K562 (cell line): ENCODE results near the gene GLMP. TPM values are rescaled to one million over a fixed set of nuclear protein-coding genes. Genes with fewer than 3 reads are reported as not detected.

Source experiments
- ATAC-seq: fragments of 200-7000 bp; cut with Tn5 transposase; 3 replicates; pipeline ENCODE4 v1.9.1; 2020; ENCODE audit warnings: moderate library complexity
- BruUV-seq: library from RNA; stranded (reverse); fragments of 400-500 nt; replicated peaks from 2 replicates; lab custom pipeline; 2021; lab: Mats Ljungman, UMichigan
- CTCF ChIA-PET: fragments of 300-600 bp; formaldehyde crosslinking; extraction: SDS; loops from one replicate; lab custom pipeline; 2021; ENCODE audit warnings: low intra/inter-chr PET ratio; lab: Yijun Ruan, JAX
- POLR2A ChIA-PET: fragments of 300-600, 350-650 bp; sonication (Branson Sonifier 250); formaldehyde crosslinking; extraction: SDS; loops from one replicate; lab custom pipeline; 2021; ENCODE audit warnings: antibody characterized with exemption, inconsistent platforms; lab: Yijun Ruan, JAX
- DNase-seq, 4 experiments: peaks; one replicate each; pipeline versions ENCODE4 v3.0.0 to v3.0.0-alpha.2; 2011 to 2018; ENCODE audit warnings: low spot score in 3 of 4, mixed read lengths in 3 of 4; ENCODE audit errors: extremely low read depth in 1 of 4
- FAIRE-seq: peaks from 2 replicates; lab custom pipeline; 2011; peaks lifted over from hg19 to GRCh38; lab: Jason Lieb, UNC
- H2AFZ ChIP-seq: 2 replicates; pipeline ENCODE4 v1.6.0; 2011; ENCODE audit warnings: low read depth, low read length, control low read depth, inconsistent platforms
- H3K27ac ChIP-seq: fragments of 200-600 bp; 3 replicates; pipeline ENCODE4 v1.8.0; 2011; ENCODE audit warnings: low read depth, mild to moderate bottlenecking, control low read depth, inconsistent platforms, low read length, moderate library complexity, mixed read lengths; ENCODE audit errors: extremely low read depth
- H3K27me3 ChIP-seq, 2 experiments: fragments of 300-600 bp in 1 of 2; 2 replicates in 1 of 2; 3 replicates in 1 of 2; pipeline versions ENCODE4 v1.6.0 to v1.8.0; 2011; ENCODE audit warnings: inconsistent platforms in 2 of 2, low read length in 2 of 2, mild to moderate bottlenecking in 1 of 2, mixed read lengths in 1 of 2, moderate library complexity in 1 of 2; ENCODE audit not compliant: control insufficient read depth in 2 of 2, insufficient read depth in 2 of 2
- H3K36me3 ChIP-seq: fragments of 300-600 bp; 3 replicates; pipeline ENCODE4 v1.8.0; 2011; ENCODE audit warnings: mild to moderate bottlenecking, low read length, inconsistent platforms; ENCODE audit not compliant: control insufficient read depth, insufficient read depth
- H3K4me1 ChIP-seq, 2 experiments: fragments of 200-600 bp in 1 of 2; replicated peaks in 1 of 2; 2 replicates in 1 of 2; 3 replicates in 1 of 2; pipeline versions ENCODE4 v1.5.1 to v1.8.0; 2011; ENCODE audit warnings: inconsistent platforms in 2 of 2, low read length in 2 of 2, mild to moderate bottlenecking in 1 of 2, mixed read lengths in 1 of 2, moderate library complexity in 1 of 2; ENCODE audit not compliant: control insufficient read depth in 2 of 2, insufficient read depth in 2 of 2
- H3K4me2 ChIP-seq: 2 replicates; pipeline ENCODE4 v1.6.1; 2011; ENCODE audit warnings: low read length, control low read depth, inconsistent platforms, mixed read lengths; ENCODE audit not compliant: insufficient read depth
- H3K4me3 ChIP-seq: fragments of 200-600 bp; sonication (generic), shearing (Covaris generic); 2 replicates; pipeline ENCODE4 v1.5.1; 2016; ENCODE audit warnings: control low read depth, inconsistent platforms
- H3K79me2 ChIP-seq: fragments of 200-600 bp; 3 replicates; pipeline ENCODE4 v1.8.0; 2011; ENCODE audit warnings: low read length, inconsistent platforms; ENCODE audit not compliant: control insufficient read depth, insufficient read depth
- H3K9ac ChIP-seq, 2 experiments: 2 replicates each; pipeline versions ENCODE4 v1.6.0 to v1.6.1; 2011; ENCODE audit warnings: low read depth in 2 of 2, low read length in 2 of 2, control low read depth in 1 of 2, inconsistent platforms in 1 of 2, mild to moderate bottlenecking in 1 of 2, mixed read lengths in 1 of 2; ENCODE audit not compliant: insufficient read depth in 1 of 2
- H3K9me1 ChIP-seq: one replicate; pipeline ENCODE4 v1.6.0; 2011; ENCODE audit warnings: inconsistent platforms, mild to moderate bottlenecking, low read length, moderate library complexity; ENCODE audit not compliant: control insufficient read depth, insufficient read depth
- H3K9me3 ChIP-seq: replicated peaks from 2 replicates; pipeline ENCODE4 v1.5.1; 2011; ENCODE audit warnings: low read depth, low read length, inconsistent platforms; ENCODE audit not compliant: control insufficient read depth, insufficient read depth
- H4K20me1 ChIP-seq: replicated peaks from 2 replicates; pipeline ENCODE4 v1.6.1; 2011; ENCODE audit warnings: low read length, inconsistent platforms, mixed read lengths; ENCODE audit not compliant: control insufficient read depth, insufficient read depth
- MTA3 ChIP-seq: fragments of 450-650 bp; formaldehyde crosslinking; IDR thresholded peaks from 2 replicates; pipeline ENCODE4 v1.6.1; 2017; ENCODE audit warnings: mild to moderate bottlenecking, borderline replicate concordance
- NR2C1 ChIP-seq, 2 experiments: fragments of 450-650 bp; IDR thresholded peaks; 2 replicates each; pipeline ENCODE4 v1.6.1; 2017; ENCODE audit warnings: mild to moderate bottlenecking in 2 of 2, antibody characterized with exemption in 1 of 2, inconsistent platforms in 1 of 2, missing compliant biosample characterization in 1 of 2, missing genetic modification characterization in 1 of 2
- POLR2AphosphoS5 ChIP-seq: IDR thresholded peaks from 2 replicates; pipeline ENCODE4 v1.6.1; 2011; ENCODE audit warnings: mild to moderate bottlenecking, low read depth, low read length, moderate library complexity; ENCODE audit not compliant: control insufficient read depth, insufficient read depth
- RBFOX2 ChIP-seq: fragments of 200-400 bp; formaldehyde crosslinking; IDR thresholded peaks from 2 replicates; pipeline ENCODE4 v1.6.1; 2017; ENCODE audit warnings: low read depth, mild to moderate bottlenecking, low read length, moderate library complexity
- WGBS: fragments of 100-300 bp; shearing (Covaris generic); methylation state at CpG from one replicate; pipeline ENCODE4 v1.1.6; 2016; ENCODE audit warnings: low coverage, mixed read lengths; ENCODE audit not compliant: insufficient coverage; ENCODE audit errors: missing lambda C conversion rate; 5-methylcytosine and 5-hydroxymethylcytosine counted together
- in situ Hi-C: fragments of 300-500 bp; cut with MboI; formaldehyde crosslinking; loops from 4 replicates; pipeline ENCODE4 v1.15.0; 2018; ENCODE audit warnings: inconsistent platforms, mixed read lengths
- intact Hi-C: fragments of 100-400 bp; cut with micrococcal nuclease; formaldehyde crosslinking; loops from 2 replicates; pipeline ENCODE4 v1.14.2; 2022
- polyA plus RNA-seq, 8 experiments: library from polyadenylated mRNA; depleted of rRNA in 4 of 8; stranded (reverse) in 5 of 8; unstranded in 3 of 8; fragments of >200 nt; fragmentation: Nextera tagmentation in 2 of 8; fragmentation: Illumina TruSeq in 1 of 8; extraction: Ambion mirVana in 2 of 8; extraction: Trizol in 1 of 8; gene quantifications; 2 replicates each; pipeline versions ENCODE4 v1.2.1 to v1.2.3, GENCODE V29; 2011 to 2014; ENCODE audit warnings: inconsistent platforms in 1 of 8, missing spikeins in 1 of 8
- total RNA-seq, 7 experiments: library from RNA; depleted of rRNA in 6 of 7; stranded (reverse); fragments of >200 nt in 6 of 7; fragmentation: Illumina TruSeq in 2 of 7; extraction: Trizol in 2 of 7; gene quantifications; 2 replicates each; pipeline versions ENCODE4 v1.2.1 to v1.2.3, GENCODE V29; 2011 to 2021; ENCODE audit warnings: low replicate concordance in 1 of 7
- TF ChIP-seq, protein P1 (sequence below), 3 experiments: IDR thresholded peaks in 2 of 3; conservative IDR thresholded peaks in 1 of 3; 2 replicates each; pipeline ENCODE4 v1.5.1; 2011 to 2012; ENCODE audit warnings: low read length in 3 of 3, mild to moderate bottlenecking in 3 of 3, control low read depth in 2 of 3, improper control_type of control experiment in 1 of 3, inconsistent platforms in 1 of 3, low read depth in 1 of 3, mixed read lengths in 1 of 3, moderate library complexity in 1 of 3; ENCODE audit not compliant: insufficient read depth in 2 of 3
- TF ChIP-seq, protein P2 (sequence below): fragments of 250-450 bp; sonication (Bioruptor Pico); IDR thresholded peaks from 2 replicates; pipeline ENCODE4 v1.8.0; 2021; ENCODE audit warnings: moderate library complexity, mild to moderate bottlenecking, inconsistent platforms

Gene GLMP
- total and polyA plus RNA-seq, 9 of the 15 experiments (the other 6 are each of a cell fraction or from before 2014, with no cell fraction given) = 8.3 to 28.2 (median 22.4) TPM

DNA sequence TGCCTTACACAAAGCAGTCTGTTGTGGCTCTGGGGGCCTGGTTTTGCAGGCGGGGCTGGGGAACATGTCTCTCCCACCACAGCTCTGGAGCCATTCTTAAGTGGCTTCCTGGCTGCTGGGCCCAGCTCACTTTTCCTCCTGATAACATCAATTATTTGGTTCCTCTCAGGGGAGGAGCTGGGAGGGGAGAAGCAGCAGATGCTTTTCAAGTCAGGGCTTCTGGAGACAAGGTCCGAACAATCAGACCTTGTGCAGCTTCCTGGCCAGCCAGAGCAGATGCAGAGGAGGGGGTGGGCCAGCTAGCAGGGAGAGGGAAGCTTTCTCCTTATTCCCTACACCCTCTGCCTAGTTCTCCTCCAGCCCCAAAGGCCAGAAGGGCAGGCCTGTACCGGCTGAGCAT, 44.0 kb downstream of the GLMP start:
- no peaks in the 10 kb centered on the region for H3K27me3 ChIP-seq
- no TSS peak for BruUV-seq
- in situ Hi-C loops = no loop called here
- CTCF ChIA-PET = no interaction called here
- intact Hi-C loops = no loop called here
- no peaks in the 10 kb centered on the region for H4K20me1 ChIP-seq
- WGBS = 62% methylated on average over 3 of the region's 3 CpGs
- H3K79me2 ChIP-seq = no peaks in the 10 kb centered on the region
- peaks cover 0 to 24% of the 10 kb centered on the region in 2 experiments; a peak in 3 of 5 replicates for H3K4me1 ChIP-seq
- no peak for ATAC-seq
- H3K4me3 ChIP-seq = no peak overlapping the region
- H3K4me2 ChIP-seq = no peak overlapping the region
- no peak for FAIRE-seq
- TF ChIP-seq MTA3 (no peak), RBFOX2 (0 out of 2 replicates have a peak, but pooled peaks have one; percentile 26)
- TF ChIP-seq, all 486 proteins: peak for 1
- H3K9me3 ChIP-seq = no peaks in the 10 kb centered on the region
- no peak overlapping the region for H2AFZ ChIP-seq
- no peaks in the 10 kb centered on the region for H3K9me1 ChIP-seq
- peaks cover 69% of the 10 kb centered on the region; the same call in 2 of the 3 replicates for H3K36me3 ChIP-seq
- H3K9ac ChIP-seq = peak overlapping the region in 1 of 2 experiments; percentile 65; a peak in 2 of 4 replicates
- H3K27ac ChIP-seq = no peak overlapping the region
- no peak for DNase-seq
- POLR2A ChIA-PET = interaction anchor here (0.6 to 1.6 kb wide), 9 partner anchors 9 to 274 kb away, joined by 3 to 7 read pairs (median 3); partner anchors contain the start of genes BGLAP, PMF1 and SMG5

DNA sequence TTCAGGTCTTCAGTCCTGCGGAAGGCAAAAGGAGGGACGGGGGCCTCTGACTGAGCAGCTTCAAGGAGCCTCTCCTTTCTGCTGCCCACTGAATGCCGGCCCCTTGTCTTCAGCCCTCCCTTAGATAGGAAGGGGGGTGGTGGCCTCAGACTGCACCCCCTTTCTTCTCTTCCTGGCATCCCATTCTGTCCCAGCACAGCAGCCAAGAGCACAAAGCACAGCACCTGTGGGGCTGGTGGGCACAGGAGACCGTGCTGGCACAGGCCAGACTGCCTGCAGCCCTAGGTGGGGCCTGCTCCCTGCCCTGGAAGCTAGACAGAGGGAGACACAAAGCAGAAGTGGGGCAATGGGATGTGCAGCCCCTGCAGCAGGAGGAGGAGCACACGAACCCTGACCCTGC, 45.9 kb downstream of the GLMP start:
- Histone ChIP-seq H4K20me1 (no peaks in the 10 kb centered on the region), H3K36me3 (peaks cover 57% of the 10 kb centered on the region; the same call in 2 of the 3 replicates), H3K9ac (no peak overlapping the region), H2AFZ (no peak overlapping the region), H3K27me3 (no peaks in the 10 kb centered on the region), H3K27ac (no peak overlapping the region), H3K79me2 (no peaks in the 10 kb centered on the region), H3K4me2 (no peak overlapping the region), H3K4me1 (peaks cover 0 to 40% of the 10 kb centered on the region in 2 experiments; a peak in 3 of 5 replicates), H3K4me3 (no peak overlapping the region), H3K9me3 (no peaks in the 10 kb centered on the region), H3K9me1 (no peaks in the 10 kb centered on the region)
- in situ Hi-C loops = no loop called here
- WGBS = 84% methylated on average over 4 of the region's 5 CpGs
- intact Hi-C loops = no loop called here
- ChIA-PET POLR2A (interaction anchor here (1.4 kb wide), 1 partner anchor 11 kb away, joined by 5 read pairs; no protein-coding TSS in a partner anchor), CTCF (no interaction called here)
- ATAC-seq (no peak; the same call in 2 of the 3 replicates), DNase-seq (no peak), FAIRE-seq (no peak)
- TF ChIP-seq, protein P1, sequence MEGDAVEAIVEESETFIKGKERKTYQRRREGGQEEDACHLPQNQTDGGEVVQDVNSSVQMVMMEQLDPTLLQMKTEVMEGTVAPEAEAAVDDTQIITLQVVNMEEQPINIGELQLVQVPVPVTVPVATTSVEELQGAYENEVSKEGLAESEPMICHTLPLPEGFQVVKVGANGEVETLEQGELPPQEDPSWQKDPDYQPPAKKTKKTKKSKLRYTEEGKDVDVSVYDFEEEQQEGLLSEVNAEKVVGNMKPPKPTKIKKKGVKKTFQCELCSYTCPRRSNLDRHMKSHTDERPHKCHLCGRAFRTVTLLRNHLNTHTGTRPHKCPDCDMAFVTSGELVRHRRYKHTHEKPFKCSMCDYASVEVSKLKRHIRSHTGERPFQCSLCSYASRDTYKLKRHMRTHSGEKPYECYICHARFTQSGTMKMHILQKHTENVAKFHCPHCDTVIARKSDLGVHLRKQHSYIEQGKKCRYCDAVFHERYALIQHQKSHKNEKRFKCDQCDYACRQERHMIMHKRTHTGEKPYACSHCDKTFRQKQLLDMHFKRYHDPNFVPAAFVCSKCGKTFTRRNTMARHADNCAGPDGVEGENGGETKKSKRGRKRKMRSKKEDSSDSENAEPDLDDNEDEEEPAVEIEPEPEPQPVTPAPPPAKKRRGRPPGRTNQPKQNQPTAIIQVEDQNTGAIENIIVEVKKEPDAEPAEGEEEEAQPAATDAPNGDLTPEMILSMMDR (IDR thresholded peaks at IDR 0.05 in 2 of 3, conservative IDR thresholded peaks at IDR 0.05 in 1 of 3; ENCODE audit: insufficient read depth in 2 of 3, low read depth in 1 of 3, low read length in 3 of 3) = no peak
- TF ChIP-seq, protein P2, sequence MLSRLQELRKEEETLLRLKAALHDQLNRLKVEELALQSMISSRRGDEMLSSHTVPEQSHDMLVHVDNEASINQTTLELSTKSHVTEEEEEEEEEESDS (CRISPR knock-in tag) = no peak
- TF ChIP-seq NR2C1 (IDR thresholded peaks at IDR 0.05) (no peak), NR2C1 (tag; IDR thresholded peaks at IDR 0.05) (no peak), POLR2AphosphoS5 (peak; percentile 7; the same call in 1 of the 2 replicates)
- BruUV-seq = TSS peak; percentile 33
